SK-N-SH (cell line): ENCODE data around the gene DPH6. TPM values are rescaled to one million over a fixed set of nuclear protein-coding genes. Genes with fewer than 3 reads are reported as not detected.

Source experiments
- CTCF ChIA-PET: fragments of 300-600, 350-600 bp; formaldehyde crosslinking; extraction: SDS; loops from one replicate; lab custom pipeline; 2021; lab: Yijun Ruan, JAX
- POLR2A ChIA-PET: fragments of 350-600 bp; sonication (Branson Sonifier 250); formaldehyde crosslinking; extraction: SDS; loops from one replicate; lab custom pipeline; 2020; ENCODE audit warnings: antibody characterized with exemption, inconsistent platforms; lab: Yijun Ruan, JAX
- DNase-seq: peaks from one replicate; pipeline ENCODE4 v3.0.0; 2012
- H2AFZ ChIP-seq: fragments of 200-600 bp; sonication (generic); 2 replicates; pipeline ENCODE4 v1.8.1; 2016; ENCODE audit warnings: antibody characterized with exemption, mild to moderate bottlenecking, low read depth
- H3F3A ChIP-seq: fragments of 200-600 bp; sonication (generic); replicated peaks from 2 replicates; pipeline ENCODE3; 2016; ENCODE audit warnings: antibody characterized with exemption, mild to moderate bottlenecking; ENCODE audit not compliant: insufficient read depth
- H3K27ac ChIP-seq, 2 experiments: fragments of 200-500 bp in 1 of 2; fragments of 200-600 bp in 1 of 2; sonication (Bioruptor generic) in 1 of 2; sonication (generic), shearing (Covaris generic) in 1 of 2; 2 replicates each; pipeline versions ENCODE4 v1.5.1 to v1.6.1; 2014 to 2016; ENCODE audit warnings: low read depth in 2 of 2, inconsistent platforms in 1 of 2, low read length in 1 of 2, mild to moderate bottlenecking in 1 of 2, mixed read lengths in 1 of 2
- H3K27me3 ChIP-seq: fragments of 200-600 bp; sonication (generic), shearing (Covaris generic); 2 replicates; pipeline ENCODE4 v1.6.1; 2016; ENCODE audit warnings: mixed run types; ENCODE audit not compliant: insufficient read depth
- H3K36me3 ChIP-seq, 2 experiments: fragments of 200-500 bp in 1 of 2; fragments of 200-600 bp in 1 of 2; sonication (Bioruptor generic) in 1 of 2; sonication (generic) in 1 of 2; replicated peaks in 1 of 2; 2 replicates each; pipeline versions ENCODE3 to v1.5.1; 2014 to 2016; ENCODE audit warnings: low read length in 1 of 2, mild to moderate bottlenecking in 1 of 2; ENCODE audit not compliant: insufficient read depth in 2 of 2, control insufficient read depth in 1 of 2
- H3K4me1 ChIP-seq, 2 experiments: fragments of 200-500 bp in 1 of 2; fragments of 200-600 bp in 1 of 2; sonication (Bioruptor generic) in 1 of 2; sonication (generic), shearing (Covaris generic) in 1 of 2; 2 replicates each; pipeline versions ENCODE4 v1.5.1 to v1.6.1; 2014 to 2016; ENCODE audit warnings: low read depth in 1 of 2, low read length in 1 of 2, mixed run types in 1 of 2; ENCODE audit not compliant: insufficient read depth in 2 of 2, control insufficient read depth in 1 of 2
- H3K4me2 ChIP-seq: fragments of 200-600 bp; sonication (generic), shearing (Covaris generic); 2 replicates; pipeline ENCODE4 v1.6.1; 2017; ENCODE audit warnings: mixed run types
- H3K4me3 ChIP-seq, 2 experiments: fragments of 200-500 bp in 1 of 2; fragments of 200-600 bp in 1 of 2; sonication (Bioruptor generic) in 1 of 2; sonication (generic), shearing (Covaris generic) in 1 of 2; 2 replicates each; pipeline versions ENCODE4 v1.5.1 to v1.8.1; 2014 to 2016; ENCODE audit warnings: low read depth in 2 of 2, inconsistent platforms in 1 of 2, low read length in 1 of 2, mild to moderate bottlenecking in 1 of 2, mixed read lengths in 1 of 2, moderate library complexity in 1 of 2
- H3K79me2 ChIP-seq: fragments of 200-600 bp; sonication (generic); 2 replicates; pipeline ENCODE4 v1.8.1; 2017; ENCODE audit warnings: mild to moderate bottlenecking; ENCODE audit not compliant: insufficient read depth
- H3K9ac ChIP-seq: fragments of 200-600 bp; sonication (generic); 2 replicates; pipeline ENCODE4 v1.6.1; 2017; ENCODE audit warnings: mixed run types
- H3K9me2 ChIP-seq: fragments of 200-600 bp; sonication (generic); 2 replicates; pipeline ENCODE4 v1.6.1; 2017; ENCODE audit warnings: mixed run types
- H3K9me3 ChIP-seq: fragments of 200-600 bp; sonication (generic); 2 replicates; pipeline ENCODE4 v1.6.1; 2017; ENCODE audit warnings: mixed run types, mild to moderate bottlenecking, moderate library complexity
- H4K20me1 ChIP-seq: fragments of 200-600 bp; sonication (generic); 2 replicates; pipeline ENCODE4 v1.6.1; 2017; ENCODE audit warnings: mild to moderate bottlenecking, mixed run types; ENCODE audit not compliant: insufficient read depth
- CHD2 ChIP-seq: fragments of 150-350 bp; IDR thresholded peaks from 2 replicates; pipeline ENCODE4 v1.6.1; 2018; ENCODE audit warnings: low read length; ENCODE audit not compliant: partially characterized antibody
- CTCF ChIP-seq: fragments of 200-600 bp; sonication (generic); IDR thresholded peaks from 2 replicates; pipeline ENCODE4 v1.6.1; 2017; ENCODE audit warnings: antibody characterized with exemption, mild to moderate bottlenecking, moderate library complexity
- EZH2phosphoT487 ChIP-seq: fragments of 200-600 bp; sonication (generic); IDR thresholded peaks from 2 replicates; pipeline ENCODE4 v1.6.1; 2017; ENCODE audit warnings: low read depth, mixed run types, mild to moderate bottlenecking, antibody characterized with exemption, moderate library complexity, borderline replicate concordance
- FOXM1 ChIP-seq: IDR thresholded peaks from 2 replicates; pipeline ENCODE4 v1.4.0; 2012; ENCODE audit warnings: low read depth, mild to moderate bottlenecking
- GABPA ChIP-seq: IDR thresholded peaks from 2 replicates; pipeline ENCODE4 v1.4.0; 2012; ENCODE audit warnings: low read depth, mild to moderate bottlenecking
- MAX ChIP-seq: IDR thresholded peaks from 2 replicates; pipeline ENCODE4 v1.4.0; 2012; ENCODE audit warnings: low read depth
- MEF2A ChIP-seq: IDR thresholded peaks from 2 replicates; pipeline ENCODE4 v1.4.0; 2012; ENCODE audit warnings: low read depth, borderline replicate concordance
- RAD21 ChIP-seq: IDR thresholded peaks from 2 replicates; pipeline ENCODE4 v1.6.1; 2012; ENCODE audit warnings: mild to moderate bottlenecking, low read length
- RCOR1 ChIP-seq: fragments of 150-350 bp; IDR thresholded peaks from 2 replicates; pipeline ENCODE4 v1.6.1; 2017; ENCODE audit warnings: antibody characterized with exemption, low read length
- REST ChIP-seq: IDR thresholded peaks from 2 replicates; pipeline ENCODE4 v1.6.1; 2012; ENCODE audit warnings: mild to moderate bottlenecking, low read depth, low read length, moderate library complexity
- RXRA ChIP-seq: IDR thresholded peaks from 2 replicates; pipeline ENCODE4 v1.4.0; 2012; ENCODE audit warnings: low read depth, mild to moderate bottlenecking, borderline replicate concordance
- SIN3A ChIP-seq: IDR thresholded peaks from 2 replicates; pipeline ENCODE4 v1.6.1; 2012; ENCODE audit warnings: low read depth, mild to moderate bottlenecking, low read length, moderate library complexity, borderline replicate concordance
- TAF1 ChIP-seq: IDR thresholded peaks from 2 replicates; pipeline ENCODE4 v1.6.1; 2012; ENCODE audit warnings: low read depth, mild to moderate bottlenecking, low read length, moderate library complexity, borderline replicate concordance
- TCF12 ChIP-seq: IDR thresholded peaks from 2 replicates; pipeline ENCODE4 v1.4.0; 2012
- TEAD4 ChIP-seq: IDR thresholded peaks from 2 replicates; pipeline ENCODE4 v1.4.0; 2012; ENCODE audit warnings: mild to moderate bottlenecking, borderline replicate concordance; ENCODE audit not compliant: insufficient read depth
- USF2 ChIP-seq: fragments of 150-350 bp; IDR thresholded peaks from 2 replicates; pipeline ENCODE4 v1.6.1; 2017; ENCODE audit warnings: antibody characterized with exemption, low read length, low read depth, borderline replicate concordance
- WGBS: methylation state at CpG from one replicate; pipeline ENCODE4 v1.1.6; 2017; ENCODE audit warnings: low lambda C conversion rate; 5-methylcytosine and 5-hydroxymethylcytosine counted together
- polyA plus RNA-seq, 3 experiments: library from polyadenylated mRNA; depleted of rRNA; stranded (reverse); fragments of >200 nt; gene quantifications; 2 replicates each; pipeline ENCODE4 v1.2.3, GENCODE V29; 2012

Gene DPH6
- polyA plus RNA-seq, 1 of the 3 experiments (the other 2 are of a cell fraction), result 15.7 TPM

- WGBS, result 91% methylated on average over 4 of the region's 4 CpGs
- Histone ChIP-seq H2AFZ (no peak overlapping the region), H3K27ac (no peak overlapping the region), H3K36me3 (no peaks in the 10 kb centered on the region), H3K79me2 (no peaks in the 10 kb centered on the region), H3K27me3 (no peaks in the 10 kb centered on the region), H3K9me2 (no peaks in the 10 kb centered on the region), H3K4me1 (no peaks in the 10 kb centered on the region), H3K9me3 (no peaks in the 10 kb centered on the region), H4K20me1 (no peaks in the 10 kb centered on the region), H3K4me3 (no peak overlapping the region), H3K9ac (no peak overlapping the region), H3K4me2 (no peak overlapping the region), H3F3A (no peaks in the 10 kb centered on the region)
- TF ChIP-seq EZH2phosphoT487 (no peak), USF2 (no peak), FOXM1 (no peak), MAX (no peak), CTCF (no peak), TAF1 (no peak), TCF12 (no peak), RAD21 (no peak), MEF2A (no peak), RCOR1 (no peak)
- no peak for DNase-seq
- POLR2A ChIA-PET, result no interaction called here
- CTCF ChIA-PET, result interaction anchor here (1.3 kb wide), 1 partner anchor 55 kb away, joined by 3 read pairs; no protein-coding TSS in a partner anchor
Observed at GRCh38 chr15:35499723-35500122, 46.2 kb downstream of the DPH6 start.

- no peaks in the 10 kb centered on the region for H3K9me3 ChIP-seq
- POLR2A ChIA-PET, result no interaction called here
- no peaks in the 10 kb centered on the region for H3F3A ChIP-seq
- no peak overlapping the region for H2AFZ ChIP-seq
- H3K9ac ChIP-seq, result no peak overlapping the region
- H3K36me3 ChIP-seq, result no peaks in the 10 kb centered on the region
- no peak overlapping the region for H3K4me2 ChIP-seq
- TF ChIP-seq CHD2 (no peak), CTCF (no peak), TAF1 (no peak), TEAD4 (no peak), RXRA (no peak), SIN3A (no peak), REST (no peak), FOXM1 (no peak), GABPA (no peak), EZH2phosphoT487 (no peak)
- TF ChIP-seq, all 33 proteins: peak for 0
- H3K9me2 ChIP-seq, result no peaks in the 10 kb centered on the region
- H4K20me1 ChIP-seq, result no peaks in the 10 kb centered on the region
- no peaks in the 10 kb centered on the region for H3K4me1 ChIP-seq
- H3K4me3 ChIP-seq, result no peak overlapping the region
- no peak overlapping the region for H3K27ac ChIP-seq
- no peaks in the 10 kb centered on the region for H3K27me3 ChIP-seq
- H3K79me2 ChIP-seq, result no peaks in the 10 kb centered on the region
- CTCF ChIA-PET, result interaction anchor here (1.5 kb wide), 1 partner anchor 10 kb away, joined by 5 read pairs; no protein-coding TSS in a partner anchor
- no peak for DNase-seq
Observed at GRCh38 chr15:35496585-35496984, 49.4 kb downstream of the DPH6 start.
